Large intestine (tissue), 3 donors: Measurements from ENCODE around the gene HK3. TPM values are rescaled to one million over a fixed set of nuclear protein-coding genes. Genes with fewer than 3 reads are reported as not detected.

ENCODE experiments used
- DNase-seq, 2 donors: peaks; one replicate each; pipeline versions ENCODE4 v3.0.0 to v3.0.0-alpha.2; 2013
- H3K27ac ChIP-seq: one replicate; pipeline ENCODE4 v1.5.1; 2013; ENCODE audit warnings: low read length
- H3K27me3 ChIP-seq: 2 replicates; pipeline ENCODE4 v1.6.1; 2013; ENCODE audit warnings: low read length; ENCODE audit not compliant: control insufficient read depth, insufficient read depth
- H3K36me3 ChIP-seq: 2 replicates; pipeline ENCODE4 v1.6.1; 2013; ENCODE audit warnings: low read length; ENCODE audit not compliant: control insufficient read depth, insufficient read depth
- H3K4me1 ChIP-seq: one replicate; pipeline ENCODE4 v1.6.1; 2013; ENCODE audit warnings: low read length; ENCODE audit not compliant: control insufficient read depth, insufficient read depth
- H3K4me3 ChIP-seq: one replicate; pipeline ENCODE4 v1.5.1; 2013; ENCODE audit warnings: low read length
- H3K9me3 ChIP-seq: one replicate; pipeline ENCODE4 v1.6.1; 2013; ENCODE audit warnings: mild to moderate bottlenecking, low read depth, low read length, moderate library complexity; ENCODE audit not compliant: control insufficient read depth
- WGBS: methylation state at CpG from one replicate; pipeline ENCODE4 v1.1.5; 2013; ENCODE audit warnings: low lambda C conversion rate; ENCODE audit not compliant: insufficient coverage; 5-methylcytosine and 5-hydroxymethylcytosine counted together
- polyA plus RNA-seq: library from polyadenylated mRNA; unstranded; fragments of 120-200 nt; gene quantifications from one replicate; pipeline ENCODE4 v1.2.1, GENCODE V29; 2013

The HK3 gene
- polyA plus RNA-seq, 1 donor, result 0.28 TPM

- DNase-seq, result no peak
- no peak overlapping the region for H3K27ac ChIP-seq
- no peaks in the 10 kb centered on the region for H3K9me3 ChIP-seq
- WGBS, result no CpG with 5 or more reads among the region's 17 CpGs
- H3K27me3 ChIP-seq, result no peaks in the 10 kb centered on the region
- no peak overlapping the region for H3K4me3 ChIP-seq
- H3K4me1 ChIP-seq, result no peaks in the 10 kb centered on the region
- H3K36me3 ChIP-seq, result no peaks in the 10 kb centered on the region
Measured at GRCh38 chr5:176883700-176884570, 15.2 kb downstream of the HK3 start.

DNA sequence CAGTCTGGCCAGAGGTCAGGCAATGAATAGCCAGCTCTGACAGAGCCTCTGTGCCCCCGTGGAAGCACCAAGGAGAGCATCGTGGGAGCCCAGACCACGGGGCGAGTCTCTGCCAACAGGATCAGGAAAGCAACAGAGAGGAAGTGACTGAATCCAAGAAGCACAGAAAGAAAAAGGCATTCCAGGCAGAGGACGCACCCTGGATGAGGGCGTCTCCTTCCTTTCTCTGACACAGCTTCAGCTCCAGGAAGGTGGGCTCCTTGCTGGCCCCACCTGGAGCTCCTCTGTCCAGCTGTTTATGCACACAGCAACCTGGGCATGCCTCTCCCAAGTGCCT is 16.6 kb downstream of the HK3 start:
- H3K27ac ChIP-seq, result no peak overlapping the region
- H3K36me3 ChIP-seq, result no peaks in the 10 kb centered on the region
- peaks cover 3% of the 10 kb centered on the region for H3K27me3 ChIP-seq
- no peaks in the 10 kb centered on the region for H3K4me1 ChIP-seq
- H3K9me3 ChIP-seq, result no peaks in the 10 kb centered on the region
- WGBS, result no CpG with 5 or more reads among the region's 6 CpGs
- no peak overlapping the region for H3K4me3 ChIP-seq
- DNase-seq, result no peak

DNA sequence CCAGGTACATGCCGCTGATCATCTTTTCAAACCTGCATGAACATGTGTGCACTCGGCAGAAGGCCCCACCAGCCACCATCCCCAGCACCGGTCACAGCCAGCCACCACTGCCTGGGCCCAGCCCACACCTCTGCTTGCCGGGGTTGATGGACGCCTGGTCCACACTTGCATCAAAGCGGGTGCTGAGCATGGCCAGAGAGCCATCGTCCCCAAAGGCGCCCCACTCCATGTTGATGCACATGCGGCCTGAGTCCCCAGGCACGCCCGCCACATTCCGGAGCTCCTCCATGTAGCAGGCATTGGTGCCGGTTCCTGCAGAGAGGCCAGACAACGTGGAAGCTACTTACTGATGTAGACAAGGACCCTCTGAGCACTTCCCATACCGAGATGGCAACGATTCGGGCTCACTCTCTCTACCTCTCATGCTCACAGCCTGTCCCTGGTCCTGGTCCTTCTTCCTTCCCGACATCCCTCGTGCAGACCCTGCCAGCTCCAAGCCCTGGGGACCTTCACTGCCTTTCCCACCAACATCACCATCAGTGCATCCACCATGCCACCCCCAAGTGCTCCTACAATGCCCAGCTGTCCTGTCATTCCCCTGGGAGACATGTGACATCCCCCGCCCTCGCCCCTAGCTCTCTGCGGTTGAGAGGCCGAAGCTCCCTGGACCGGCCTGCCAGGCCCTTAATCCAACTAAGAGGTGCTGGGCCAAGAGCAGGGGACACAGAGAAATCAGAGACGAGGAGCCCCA is 17.2 kb downstream of the HK3 start:
- H3K27ac ChIP-seq, result no peak overlapping the region
- no peaks in the 10 kb centered on the region for H3K36me3 ChIP-seq
- H3K27me3 ChIP-seq, result peaks cover 8% of the 10 kb centered on the region
- no peaks in the 10 kb centered on the region for H3K9me3 ChIP-seq
- WGBS, result 80% methylated on average over 1 of the region's 25 CpGs
- DNase-seq, result no peak
- no peak overlapping the region for H3K4me3 ChIP-seq
- no peaks in the 10 kb centered on the region for H3K4me1 ChIP-seq

DNA sequence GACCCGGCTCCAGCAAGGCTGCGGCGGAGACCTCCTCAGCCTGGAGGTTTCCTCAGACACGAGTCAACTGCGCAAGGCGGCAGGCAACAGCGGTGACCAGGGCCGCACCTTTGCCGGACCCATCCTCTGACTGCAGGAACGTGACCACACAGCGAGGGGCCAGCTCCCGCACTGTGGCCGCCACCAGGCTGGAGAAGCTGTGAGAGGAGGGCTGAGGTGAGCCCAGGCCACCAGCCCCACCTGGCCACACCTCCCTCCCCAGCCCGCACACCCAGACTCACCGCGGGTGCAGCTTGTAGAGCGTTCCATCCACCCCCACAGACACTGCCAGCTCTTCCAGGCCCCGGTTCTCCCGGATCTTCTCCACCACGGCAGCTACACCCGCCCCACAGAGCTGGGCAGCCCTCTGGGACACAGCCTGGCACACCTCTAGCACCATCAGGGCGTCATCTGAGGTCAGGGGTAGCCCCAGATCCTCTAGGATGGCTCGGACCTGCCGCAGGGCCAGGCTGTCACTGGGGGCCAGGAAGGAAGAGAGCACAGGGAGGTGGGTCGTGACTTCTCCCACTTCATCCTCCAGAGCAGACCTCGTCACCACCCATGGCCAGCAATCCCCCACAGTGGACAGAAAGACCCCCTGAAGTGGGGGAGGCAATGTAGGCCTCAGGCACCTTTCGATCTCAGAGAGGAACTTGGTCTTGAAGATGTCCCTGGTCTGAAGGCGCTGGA is 18.0 kb downstream of the HK3 start:
- peaks cover 16% of the 10 kb centered on the region for H3K27me3 ChIP-seq
- WGBS, result no CpG with 5 or more reads among the region's 28 CpGs
- DNase-seq, result no peak
- H3K4me1 ChIP-seq, result no peaks in the 10 kb centered on the region
- H3K9me3 ChIP-seq, result no peaks in the 10 kb centered on the region
- no peaks in the 10 kb centered on the region for H3K36me3 ChIP-seq
- no peak overlapping the region for H3K27ac ChIP-seq
- no peak overlapping the region for H3K4me3 ChIP-seq

DNA sequence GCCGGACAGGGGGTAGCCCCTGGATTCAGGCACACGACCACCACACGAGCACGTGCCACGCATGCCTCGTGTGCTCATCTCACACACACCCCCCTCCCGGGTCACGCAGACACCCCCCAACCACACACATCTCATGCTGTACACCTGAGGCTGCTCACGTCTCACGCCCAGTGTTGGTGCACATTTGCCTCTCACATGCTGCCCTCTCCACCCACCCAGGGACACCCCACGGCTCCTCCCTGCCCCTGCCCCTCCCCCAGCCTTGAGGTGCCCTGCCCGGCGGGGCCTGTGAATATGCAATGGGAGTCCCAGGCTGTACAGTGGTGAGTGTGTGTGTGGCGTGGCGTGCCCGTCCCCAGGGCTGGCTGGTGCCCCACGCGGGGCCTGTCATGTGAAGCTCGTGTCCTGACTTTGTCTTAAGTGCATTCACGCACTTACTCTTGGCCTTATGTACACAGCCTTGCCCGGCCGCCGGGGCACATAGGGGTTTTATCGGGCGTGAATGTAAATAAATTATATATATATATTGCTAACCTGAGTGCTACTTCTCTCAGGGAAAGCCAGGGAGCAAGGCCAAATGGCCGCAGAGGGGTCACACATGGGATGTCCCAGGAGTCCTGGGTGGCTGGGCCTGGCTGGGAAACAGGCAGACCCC is 18.7 kb downstream of the HK3 start:
- no CpG with 5 or more reads among the region's 26 CpGs for WGBS
- no peaks in the 10 kb centered on the region for H3K9me3 ChIP-seq
- no peaks in the 10 kb centered on the region for H3K36me3 ChIP-seq
- no peak for DNase-seq
- no peak overlapping the region for H3K27ac ChIP-seq
- peaks cover 22% of the 10 kb centered on the region for H3K27me3 ChIP-seq
- H3K4me3 ChIP-seq, result no peak overlapping the region
- no peaks in the 10 kb centered on the region for H3K4me1 ChIP-seq

GRCh38 chr5:176879663-176880361 is 19.3 kb downstream of the HK3 start:
- Histone ChIP-seq H3K4me3 (no peak overlapping the region), H3K27ac (no peak overlapping the region), H3K36me3 (no peaks in the 10 kb centered on the region), H3K27me3 (peaks cover 29% of the 10 kb centered on the region), H3K4me1 (no peaks in the 10 kb centered on the region), H3K9me3 (no peaks in the 10 kb centered on the region)
- no peak for DNase-seq
- WGBS, result no CpG with 5 or more reads among the region's 23 CpGs

- Histone ChIP-seq H3K27ac (no peak overlapping the region), H3K9me3 (no peaks in the 10 kb centered on the region), H3K36me3 (no peaks in the 10 kb centered on the region), H3K4me3 (no peak overlapping the region), H3K27me3 (peaks cover 37% of the 10 kb centered on the region), H3K4me1 (no peaks in the 10 kb centered on the region)
- no CpG with 5 or more reads among the region's 23 CpGs for WGBS
- DNase-seq, result no peak
Measured at GRCh38 chr5:176878906-176879662, 20.1 kb downstream of the HK3 start.

GRCh38 chr5:176878463-176878862 is 20.7 kb downstream of the HK3 start:
- Histone ChIP-seq H3K4me3 (no peak overlapping the region), H3K9me3 (no peaks in the 10 kb centered on the region), H3K27ac (no peak overlapping the region), H3K4me1 (no peaks in the 10 kb centered on the region), H3K27me3 (peaks cover 41% of the 10 kb centered on the region), H3K36me3 (no peaks in the 10 kb centered on the region)
- WGBS, result no CpG with 5 or more reads among the region's 12 CpGs
- no peak for DNase-seq

- H3K27me3 ChIP-seq, result peaks cover 43% of the 10 kb centered on the region
- no CpG with 5 or more reads among the region's 21 CpGs for WGBS
- H3K27ac ChIP-seq, result no peak overlapping the region
- DNase-seq, result no peak
- H3K36me3 ChIP-seq, result no peaks in the 10 kb centered on the region
- no peak overlapping the region for H3K4me3 ChIP-seq
- H3K4me1 ChIP-seq, result no peaks in the 10 kb centered on the region
- no peaks in the 10 kb centered on the region for H3K9me3 ChIP-seq
Measured at GRCh38 chr5:176877793-176878331, 21.3 kb downstream of the HK3 start.
